T-helper 2 cell treated with Interferon-gamma antibody and Interleukin-4, amounts not matched to agents 5 μg/mL and 100 μg/mL, for 36 hours (primary cell): ENCODE data around the gene NPAS1.

ENCODE experiments used
- DNase-seq: peaks from one replicate; pipeline ENCODE4 v3.0.0; 2021; ENCODE audit warnings: low spot score
- H3K27ac Mint-ChIP-seq: one replicate; pipeline ENCODE4 v1.8.0; 2021; ENCODE audit warnings: mild to moderate bottlenecking, mixed read lengths
- H3K27me3 Mint-ChIP-seq: one replicate; pipeline ENCODE4 v1.8.0; 2021; ENCODE audit warnings: low read depth, mixed read lengths
- H3K36me3 Mint-ChIP-seq: one replicate; pipeline ENCODE4 v1.8.0; 2021; ENCODE audit warnings: low read depth, mixed read lengths
- H3K4me1 Mint-ChIP-seq: one replicate; pipeline ENCODE4 v1.8.0; 2021; ENCODE audit warnings: low read depth, mixed read lengths
- H3K4me3 Mint-ChIP-seq: one replicate; pipeline ENCODE4 v1.8.0; 2022; ENCODE audit warnings: mild to moderate bottlenecking, moderate library complexity, mixed read lengths
- H3K9me3 Mint-ChIP-seq: one replicate; pipeline ENCODE4 v1.8.0; 2021; ENCODE audit warnings: mixed read lengths

The NPAS1 gene

DNA sequence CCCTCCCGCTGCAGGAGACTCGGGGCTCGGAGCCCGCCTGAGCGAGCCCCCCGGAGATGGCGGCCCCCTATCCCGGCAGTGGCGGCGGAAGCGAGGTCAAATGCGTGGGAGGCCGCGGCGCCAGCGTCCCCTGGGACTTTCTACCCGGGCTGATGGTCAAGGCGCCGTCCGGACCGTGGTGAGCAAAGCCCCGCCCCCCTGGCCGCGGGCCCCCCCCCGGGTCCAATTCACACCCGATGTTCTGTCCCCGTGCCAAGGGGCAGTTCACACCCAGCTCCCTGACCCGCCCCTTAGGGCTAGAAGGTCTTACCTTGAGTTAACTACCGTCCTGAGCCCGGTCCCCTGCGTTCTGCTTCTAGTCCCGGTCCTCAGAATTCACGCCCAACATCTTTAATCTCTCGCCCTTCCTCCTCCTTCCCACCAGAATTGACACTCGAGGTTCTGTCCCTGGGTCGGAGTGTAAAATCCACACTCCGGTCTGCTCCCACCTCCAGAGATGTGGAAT lies 1.4 kb downstream of the NPAS1 start:
- Mint-ChIP-seq H3K27me3 (peaks cover 61% of the 10 kb centered on the region), H3K36me3 (no peaks in the 10 kb centered on the region), H3K9me3 (no peaks in the 10 kb centered on the region), H3K4me3 (peak overlapping the region; percentile 34), H3K4me1 (peaks cover 6% of the 10 kb centered on the region), H3K27ac (no peak overlapping the region)
- DNase-seq: no peak

- no peak for DNase-seq
- no peak overlapping the region for H3K4me3 Mint-ChIP-seq
- peaks cover 66% of the 10 kb centered on the region for H3K27me3 Mint-ChIP-seq
- no peaks in the 10 kb centered on the region for H3K36me3 Mint-ChIP-seq
- no peak overlapping the region for H3K27ac Mint-ChIP-seq
- H3K9me3 Mint-ChIP-seq: no peaks in the 10 kb centered on the region
- H3K4me1 Mint-ChIP-seq: peaks cover 6% of the 10 kb centered on the region
These were observed 2.0 kb downstream of the NPAS1 start for GRCh38 chr19:47021536-47022139.

DNA sequence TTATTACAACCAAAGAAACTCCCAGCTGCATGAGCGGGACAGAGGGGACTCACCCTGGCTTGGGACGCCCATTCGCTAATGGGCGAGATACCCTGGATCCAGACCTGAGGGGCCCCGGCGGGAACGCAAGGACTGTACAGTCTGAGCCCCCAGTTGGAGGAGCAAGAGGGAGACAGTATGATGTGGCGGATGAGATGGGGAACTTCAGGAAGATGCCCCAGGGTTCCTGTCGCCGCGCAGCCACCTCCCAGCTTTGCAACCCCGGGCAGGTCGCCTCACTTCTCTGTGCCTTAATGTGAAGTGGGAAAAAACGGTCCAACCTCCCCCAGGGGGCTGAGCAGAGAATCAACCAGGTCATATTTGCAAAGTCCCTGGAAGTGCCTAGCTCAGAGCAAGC lies 2.5 kb downstream of the NPAS1 start:
- H3K36me3 Mint-ChIP-seq: no peaks in the 10 kb centered on the region
- no peaks in the 10 kb centered on the region for H3K9me3 Mint-ChIP-seq
- no peak for DNase-seq
- peaks cover 6% of the 10 kb centered on the region for H3K4me1 Mint-ChIP-seq
- peaks cover 66% of the 10 kb centered on the region for H3K27me3 Mint-ChIP-seq
- H3K4me3 Mint-ChIP-seq: no peak overlapping the region
- H3K27ac Mint-ChIP-seq: no peak overlapping the region

DNA sequence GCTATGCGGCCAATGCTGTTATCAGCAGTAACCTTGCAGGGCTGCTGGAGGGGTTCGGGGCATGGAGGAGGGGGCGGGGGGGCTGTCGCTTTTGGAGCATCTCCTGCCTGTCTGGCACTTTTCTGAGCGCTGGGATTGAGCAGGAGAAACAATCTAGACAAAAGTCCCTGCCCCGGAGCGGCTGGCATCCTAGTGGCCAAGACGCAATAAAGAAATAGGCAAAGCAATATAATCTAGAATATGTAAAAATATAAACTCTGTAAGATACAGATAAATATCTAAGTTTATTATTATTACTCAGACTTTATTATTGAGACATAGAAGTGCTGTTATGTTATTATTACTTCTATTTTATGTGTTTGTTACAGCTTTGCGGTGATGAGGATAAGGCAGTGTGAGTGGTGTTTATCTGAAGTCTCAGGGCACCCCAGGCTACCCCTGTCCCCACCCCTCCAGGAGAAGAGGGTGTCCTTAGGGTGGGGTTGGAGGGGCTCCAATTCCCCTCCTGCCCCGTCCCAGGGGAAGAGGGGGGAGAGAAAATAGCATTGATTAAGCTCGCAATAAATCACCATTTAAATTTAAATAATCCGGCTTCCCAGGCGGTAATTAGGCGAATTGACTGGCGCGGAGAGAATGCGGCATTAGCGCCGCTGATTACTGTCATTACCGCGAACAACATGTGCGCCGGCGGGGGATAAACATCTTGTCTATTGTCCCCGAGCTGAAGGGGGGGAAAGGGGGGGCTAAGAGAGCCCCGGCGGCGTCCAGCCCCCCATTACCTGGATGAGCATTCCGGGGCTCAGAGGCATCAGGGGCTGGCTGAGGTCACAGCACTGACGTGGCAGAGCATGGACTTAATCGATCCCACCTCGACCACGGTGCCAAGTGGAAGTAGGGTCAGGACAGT lies 3.2 kb downstream of the NPAS1 start:
- H3K36me3 Mint-ChIP-seq: no peaks in the 10 kb centered on the region
- peaks cover 70% of the 10 kb centered on the region for H3K27me3 Mint-ChIP-seq
- H3K4me1 Mint-ChIP-seq: peaks cover 6% of the 10 kb centered on the region
- no peaks in the 10 kb centered on the region for H3K9me3 Mint-ChIP-seq
- H3K4me3 Mint-ChIP-seq: no peak overlapping the region
- H3K27ac Mint-ChIP-seq: no peak overlapping the region
- DNase-seq: no peak

DNA sequence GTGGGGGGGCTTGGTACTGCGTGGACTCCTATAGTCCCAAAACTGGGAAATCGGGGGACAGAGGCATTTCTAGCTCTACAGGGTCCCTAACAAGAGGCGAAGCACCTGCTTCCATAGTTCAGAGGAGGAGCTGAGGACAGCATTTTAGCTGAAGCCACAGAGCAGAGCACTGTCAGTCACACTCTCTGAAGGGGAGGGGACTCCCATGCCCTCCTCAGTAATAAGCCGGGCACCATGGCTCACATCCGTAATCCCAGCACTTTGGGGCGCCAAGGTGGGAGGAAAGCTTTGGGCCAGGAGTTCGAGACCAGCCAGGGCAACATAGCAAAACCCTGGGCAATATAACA lies 3.8 kb downstream of the NPAS1 start:
- Mint-ChIP-seq H3K36me3 (no peaks in the 10 kb centered on the region), H3K4me1 (peaks cover 6% of the 10 kb centered on the region), H3K27ac (no peak overlapping the region), H3K9me3 (no peaks in the 10 kb centered on the region), H3K27me3 (peaks cover 73% of the 10 kb centered on the region), H3K4me3 (no peak overlapping the region)
- DNase-seq: no peak

- H3K4me1 Mint-ChIP-seq: peaks cover 6% of the 10 kb centered on the region
- no peaks in the 10 kb centered on the region for H3K9me3 Mint-ChIP-seq
- no peak for DNase-seq
- H3K27ac Mint-ChIP-seq: no peak overlapping the region
- H3K4me3 Mint-ChIP-seq: no peak overlapping the region
- H3K27me3 Mint-ChIP-seq: peaks cover 72% of the 10 kb centered on the region
- no peaks in the 10 kb centered on the region for H3K36me3 Mint-ChIP-seq
These were observed 4.9 kb downstream of the NPAS1 start for GRCh38 chr19:47024502-47024901.

GRCh38 chr19:47026156-47026555 lies 6.5 kb downstream of the NPAS1 start:
- DNase-seq: no peak
- Mint-ChIP-seq H3K4me1 (peaks cover 7% of the 10 kb centered on the region), H3K9me3 (no peaks in the 10 kb centered on the region), H3K27me3 (peaks cover 77% of the 10 kb centered on the region), H3K27ac (no peak overlapping the region), H3K36me3 (no peaks in the 10 kb centered on the region), H3K4me3 (no peak overlapping the region)

GRCh38 chr19:47026889-47027288 lies 7.3 kb downstream of the NPAS1 start:
- Mint-ChIP-seq H3K36me3 (no peaks in the 10 kb centered on the region), H3K27me3 (peaks cover 79% of the 10 kb centered on the region), H3K4me3 (no peak overlapping the region), H3K9me3 (no peaks in the 10 kb centered on the region), H3K4me1 (peaks cover 6% of the 10 kb centered on the region), H3K27ac (no peak overlapping the region)
- no peak for DNase-seq

- H3K9me3 Mint-ChIP-seq: no peaks in the 10 kb centered on the region
- H3K4me1 Mint-ChIP-seq: peaks cover 6% of the 10 kb centered on the region
- peaks cover 76% of the 10 kb centered on the region for H3K27me3 Mint-ChIP-seq
- H3K4me3 Mint-ChIP-seq: no peak overlapping the region
- no peaks in the 10 kb centered on the region for H3K36me3 Mint-ChIP-seq
- no peak overlapping the region for H3K27ac Mint-ChIP-seq
- no peak for DNase-seq
These were observed 8.0 kb downstream of the NPAS1 start for GRCh38 chr19:47027586-47028088.

- no peak for DNase-seq
- no peak overlapping the region for H3K4me3 Mint-ChIP-seq
- peaks cover 70% of the 10 kb centered on the region for H3K27me3 Mint-ChIP-seq
- H3K9me3 Mint-ChIP-seq: no peaks in the 10 kb centered on the region
- no peaks in the 10 kb centered on the region for H3K36me3 Mint-ChIP-seq
- peaks cover 3% of the 10 kb centered on the region for H3K4me1 Mint-ChIP-seq
- H3K27ac Mint-ChIP-seq: no peak overlapping the region
These were observed 8.6 kb downstream of the NPAS1 start for GRCh38 chr19:47028195-47028601.

DNA sequence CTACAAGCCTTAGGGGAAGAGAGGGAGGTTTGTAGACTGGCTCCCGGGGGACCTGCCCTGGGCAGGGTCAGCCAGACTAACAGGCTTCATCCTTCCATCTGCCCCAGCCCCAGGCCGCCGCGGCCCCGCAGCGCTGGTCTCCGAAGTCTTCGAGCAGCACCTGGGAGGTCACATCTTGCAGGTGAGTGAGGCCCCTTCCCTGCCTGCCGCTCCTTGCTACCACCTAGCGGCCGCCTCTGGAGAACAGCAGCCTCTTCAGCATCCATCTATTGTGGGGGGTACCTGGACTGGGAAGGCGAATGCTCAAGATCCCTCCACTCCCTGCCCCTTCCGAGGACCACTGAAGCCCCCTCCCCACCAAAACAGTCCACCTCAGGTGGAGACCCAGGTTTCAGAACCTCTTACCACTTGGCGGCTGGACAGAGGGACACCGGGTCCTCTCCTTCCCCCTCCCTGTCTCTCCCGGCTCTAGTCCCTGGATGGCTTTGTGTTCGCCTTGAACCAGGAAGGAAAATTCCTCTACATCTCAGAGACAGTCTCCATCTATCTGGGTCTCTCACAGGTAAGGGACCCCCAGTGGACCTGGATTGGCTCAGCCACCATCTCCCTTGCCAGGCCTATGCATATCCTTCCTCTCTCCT lies 12.7 kb downstream of the NPAS1 start:
- Mint-ChIP-seq H3K27me3 (peaks cover 50% of the 10 kb centered on the region), H3K36me3 (no peaks in the 10 kb centered on the region), H3K27ac (no peak overlapping the region), H3K4me1 (peaks cover 13% of the 10 kb centered on the region), H3K4me3 (no peak overlapping the region), H3K9me3 (no peaks in the 10 kb centered on the region)
- peak; percentile 39 for DNase-seq

- Mint-ChIP-seq H3K4me1 (peaks cover 15% of the 10 kb centered on the region), H3K9me3 (no peaks in the 10 kb centered on the region), H3K36me3 (no peaks in the 10 kb centered on the region), H3K27ac (peak overlapping the region; percentile 77), H3K4me3 (peak overlapping the region; percentile 87), H3K27me3 (peaks cover 26% of the 10 kb centered on the region)
- peak; percentile 94 for DNase-seq
These were observed 15.8 kb downstream of the NPAS1 start for GRCh38 chr19:47035127-47036096.

- DNase-seq: no peak
- peaks cover 21% of the 10 kb centered on the region for H3K27me3 Mint-ChIP-seq
- H3K9me3 Mint-ChIP-seq: no peaks in the 10 kb centered on the region
- H3K36me3 Mint-ChIP-seq: no peaks in the 10 kb centered on the region
- peak overlapping the region; percentile 77 for H3K27ac Mint-ChIP-seq
- H3K4me3 Mint-ChIP-seq: peak overlapping the region; percentile 87
- H3K4me1 Mint-ChIP-seq: peaks cover 13% of the 10 kb centered on the region
These were observed 16.5 kb downstream of the NPAS1 start for GRCh38 chr19:47036097-47036651.
